Erythroblast (primary cell): ENCODE data around the gene RIC8B.

Experiments used
- GATA1 ChIP-seq: IDR thresholded peaks from 2 replicates; pipeline ENCODE4 v1.6.1; 2011; ENCODE audit warnings: low read depth, mild to moderate bottlenecking, control low read depth, low read length, moderate library complexity
- POLR2A ChIP-seq: IDR thresholded peaks from 2 replicates; pipeline ENCODE4 v1.6.1; 2011; ENCODE audit warnings: mild to moderate bottlenecking, low read length

DNA sequence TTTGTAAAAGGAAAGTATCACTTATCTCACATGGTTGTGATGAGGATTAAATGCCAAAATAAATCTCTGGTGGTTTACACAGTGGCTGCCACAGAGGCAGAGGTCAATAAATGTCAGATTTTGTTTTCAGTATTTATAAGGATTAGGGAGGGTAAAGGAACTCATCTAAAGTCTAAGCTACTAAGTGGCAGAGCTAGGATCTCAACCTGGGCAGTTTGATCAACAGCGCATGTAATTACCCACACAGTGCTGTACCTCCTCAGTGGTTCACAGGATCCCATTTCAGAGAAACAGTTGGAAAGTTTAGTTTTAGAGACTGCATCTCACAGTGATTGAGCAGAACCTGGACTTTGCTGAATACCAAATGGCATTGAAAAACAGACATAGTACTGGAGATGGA, 44.9 kb upstream of the RIC8B start:
- TF ChIP-seq POLR2A: no peak
- TF ChIP-seq GATA1: no peak
